Bladder microvascular endothelial cell (primary cell): ENCODE measurements around the gene GFRA4. TPM values are rescaled to one million over a fixed set of nuclear protein-coding genes. Genes with fewer than 3 reads are reported as not detected.

ENCODE experiments used
- total RNA-seq: library from RNA; depleted of rRNA; stranded (reverse); fragments of >200 nt; gene quantifications from 2 replicates; pipeline ENCODE4 v1.2.3, GENCODE V29; 2014

The GFRA4 gene, protein sequence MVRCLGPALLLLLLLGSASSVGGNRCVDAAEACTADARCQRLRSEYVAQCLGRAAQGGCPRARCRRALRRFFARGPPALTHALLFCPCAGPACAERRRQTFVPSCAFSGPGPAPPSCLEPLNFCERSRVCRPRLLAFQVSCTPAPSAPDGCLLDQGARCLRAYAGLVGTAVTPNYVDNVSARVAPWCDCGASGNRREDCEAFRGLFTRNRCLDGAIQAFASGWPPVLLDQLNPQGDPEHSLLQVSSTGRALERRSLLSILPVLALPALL
- not detected in 2 replicates for total RNA-seq

DNA sequence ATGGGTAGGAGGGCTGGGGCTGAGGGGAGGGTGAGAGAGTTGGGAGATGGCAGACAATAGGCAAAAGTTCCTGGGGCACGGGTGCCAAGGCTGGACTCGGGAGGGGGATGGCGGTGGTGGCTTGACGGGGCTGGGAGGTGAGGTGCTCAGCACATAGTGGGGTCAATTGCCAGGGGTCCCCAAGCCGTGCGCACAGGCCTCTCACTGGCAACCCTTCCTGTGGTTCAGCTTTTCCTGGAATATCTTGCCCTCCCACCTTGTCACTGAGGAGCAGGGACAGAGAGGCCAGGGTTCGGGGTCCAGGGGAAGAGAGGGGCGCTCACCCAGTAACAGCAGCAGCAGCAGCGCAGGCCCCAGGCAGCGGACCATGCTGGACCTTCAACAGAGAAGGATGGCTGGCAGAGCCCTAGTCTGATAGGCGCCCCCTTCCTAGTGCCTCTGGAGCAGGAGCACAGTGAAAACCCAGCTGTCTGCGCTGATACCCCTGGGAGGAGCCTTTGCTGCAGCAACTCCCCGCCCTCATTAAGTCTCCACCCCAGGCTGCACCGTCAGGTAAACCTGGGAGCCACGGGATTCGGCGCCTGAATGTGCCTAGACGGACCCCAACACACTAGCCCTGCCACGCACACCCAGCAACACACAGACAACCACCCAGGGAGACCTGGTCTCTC, at the start of gene GFRA4:
GFRA4 (minus strand) TSS at position 369 of the 671 bp plus-strand sequence; CDS start at position 369, 0 bp downstream.

DNA sequence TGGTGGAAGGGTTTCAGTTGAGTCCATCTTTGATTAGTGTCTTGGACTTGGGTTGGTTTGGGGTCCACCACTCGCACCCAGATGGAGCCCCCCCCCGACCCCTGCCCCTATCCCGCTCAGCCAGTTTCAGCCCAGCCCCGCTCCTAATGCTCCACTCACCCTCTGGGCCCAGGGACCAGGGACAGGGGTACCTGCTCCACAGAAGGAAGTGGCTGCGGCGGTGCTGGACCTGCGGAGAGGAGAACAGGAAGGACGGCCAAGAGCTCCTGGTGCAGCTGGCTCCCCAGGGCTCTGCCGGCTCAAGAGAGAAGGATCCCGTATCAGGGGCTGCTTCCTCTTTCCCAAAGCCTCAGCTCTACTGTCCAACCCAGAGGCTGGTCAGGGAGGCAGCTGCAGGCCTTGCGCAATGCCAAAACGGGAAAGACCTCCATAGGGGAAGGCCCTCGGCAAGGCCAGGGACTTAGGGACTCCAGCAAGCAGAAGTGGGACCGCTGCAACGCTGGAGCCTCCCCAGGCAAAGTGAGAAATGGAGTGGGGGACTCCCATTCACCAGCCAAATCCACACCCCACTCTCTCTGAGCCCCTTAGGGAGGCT, 49.2 kb upstream of the GFRA4 start, which contains the start of gene SIGLEC1:
SIGLEC1 (minus strand) TSS at position 322 of the 595 bp plus-strand sequence. CDS start 5,472 bp downstream, outside the sequence.

DNA sequence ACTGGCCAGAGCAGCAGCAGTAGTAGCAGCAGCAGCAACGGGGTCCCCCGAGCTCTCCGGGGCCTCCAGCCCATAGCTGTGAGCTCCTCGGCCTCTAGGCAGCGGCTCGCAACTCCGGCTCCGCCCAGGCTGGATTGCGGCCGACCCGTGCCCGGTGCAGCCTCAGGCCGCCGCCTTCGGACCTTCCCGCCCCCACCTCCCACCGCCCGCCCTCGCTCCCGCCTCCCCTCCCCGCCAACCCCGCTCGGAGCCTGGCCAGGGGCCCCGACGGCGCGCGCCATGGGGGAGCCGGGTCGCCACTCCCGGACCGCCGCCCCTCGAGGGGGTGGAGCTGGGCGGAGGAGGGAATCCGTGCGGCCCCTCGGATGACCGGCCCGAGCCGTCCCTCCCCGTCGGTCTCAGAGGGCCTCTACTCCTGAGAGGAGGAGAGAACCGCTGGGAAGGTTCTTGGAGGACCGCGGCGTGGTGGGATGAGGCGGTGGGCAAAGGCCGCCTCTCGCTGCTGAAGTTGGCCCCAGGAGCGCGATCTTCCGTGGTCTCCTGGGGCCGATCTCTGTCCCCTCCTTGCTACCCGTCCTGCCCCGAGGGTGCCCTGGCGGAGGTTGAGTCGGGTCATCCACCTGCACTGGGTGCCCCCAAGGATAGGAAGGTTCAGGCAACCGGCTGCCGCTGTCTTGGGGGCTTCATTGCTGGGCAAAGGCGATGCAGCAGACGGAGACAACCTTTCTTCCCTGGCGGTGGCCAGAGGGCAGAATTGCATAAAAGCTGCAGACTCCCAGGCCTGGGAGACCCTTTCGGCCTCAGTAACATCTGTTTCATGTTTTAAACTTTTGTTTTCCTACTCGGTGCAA, 19.0 kb upstream of the GFRA4 start, which contains the start of gene ADAM33:
ADAM33 (minus strand) TSS at position 80 of the 851 bp plus-strand sequence; CDS start at position 74, 6 bp downstream.

Other genes with a start within 250 kb of the GFRA4 start
- gene ATRN, start 192.4 kb downstream of the GFRA4 start, total RNA-seq, result 20.1 and 81.6 TPM in 2 replicates
- 0.16 TPM in 1 of 2 replicates, not detected in the other for gene ADAM33, start 18.6 kb upstream of the GFRA4 start, total RNA-seq
- gene SIGLEC1, start 49.2 kb upstream of the GFRA4 start, total RNA-seq, result not detected in 2 replicates
- gene HSPA12B, start 69.3 kb upstream of the GFRA4 start, total RNA-seq, result 11.1 and 17.6 TPM in 2 replicates
- 14.9 and 18.9 TPM in 2 replicates for gene ADISSP, start 104.4 kb upstream of the GFRA4 start, total RNA-seq
- 0.13 TPM in 1 of 2 replicates, not detected in the other for gene SPEF1, start 118.0 kb upstream of the GFRA4 start, total RNA-seq
- gene CENPB, start 123.3 kb upstream of the GFRA4 start, total RNA-seq, result 76.7 and 79.2 TPM in 2 replicates
- gene CDC25B, start 132.9 kb upstream of the GFRA4 start, total RNA-seq, result 31.4 and 35.5 TPM in 2 replicates
- gene AP5S1, start 157.1 kb upstream of the GFRA4 start, total RNA-seq, result 13.1 and 19.1 TPM in 2 replicates
- gene MAVS, start 183.4 kb upstream of the GFRA4 start, total RNA-seq, result 12.0 and 23.2 TPM in 2 replicates
- gene PANK2, start 226.0 kb upstream of the GFRA4 start, total RNA-seq, result 35.3 and 40.1 TPM in 2 replicates